ENCODE results near the gene SRPK3.

The SRPK3 gene

DNA sequence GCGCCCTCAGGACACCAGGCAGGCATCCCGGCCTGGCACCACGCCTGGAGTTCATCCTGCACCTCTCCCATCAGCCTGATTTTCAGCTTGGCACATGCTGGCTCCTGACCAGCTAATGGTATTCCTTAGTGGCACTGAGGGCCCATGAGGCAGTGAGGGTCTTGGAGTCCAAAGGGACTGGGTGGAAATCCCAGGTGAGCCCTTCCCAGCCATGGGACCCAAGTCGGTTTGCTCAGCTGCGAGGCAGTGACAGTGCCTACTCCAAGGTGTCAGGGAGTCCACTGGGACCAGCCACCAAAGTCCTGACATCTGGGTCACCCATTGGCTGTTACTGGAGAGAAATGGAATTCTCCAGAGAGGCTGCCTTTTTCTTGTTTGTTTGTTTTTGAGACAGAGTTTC lies 18.5 kb downstream of the SRPK3 start:
- peaks cover 11% of the 10 kb centered on the region for H3K4me1 ChIP-seq (ENCODE audit: control insufficient read depth, insufficient read depth, low read length)
- H3K4me3 ChIP-seq (ENCODE audit: low read length) = no peak overlapping the region
- H3K36me3 ChIP-seq (ENCODE audit: control insufficient read depth, insufficient read depth, low read length) = no peaks in the 10 kb centered on the region
- no peaks in the 10 kb centered on the region for H3K27me3 ChIP-seq (ENCODE audit: control insufficient read depth, insufficient read depth, low read length)
- H3K9me3 ChIP-seq (ENCODE audit: control insufficient read depth, low read length) = no peaks in the 10 kb centered on the region
- H3K9ac ChIP-seq (ENCODE audit: low read length) = no peak overlapping the region

DNA sequence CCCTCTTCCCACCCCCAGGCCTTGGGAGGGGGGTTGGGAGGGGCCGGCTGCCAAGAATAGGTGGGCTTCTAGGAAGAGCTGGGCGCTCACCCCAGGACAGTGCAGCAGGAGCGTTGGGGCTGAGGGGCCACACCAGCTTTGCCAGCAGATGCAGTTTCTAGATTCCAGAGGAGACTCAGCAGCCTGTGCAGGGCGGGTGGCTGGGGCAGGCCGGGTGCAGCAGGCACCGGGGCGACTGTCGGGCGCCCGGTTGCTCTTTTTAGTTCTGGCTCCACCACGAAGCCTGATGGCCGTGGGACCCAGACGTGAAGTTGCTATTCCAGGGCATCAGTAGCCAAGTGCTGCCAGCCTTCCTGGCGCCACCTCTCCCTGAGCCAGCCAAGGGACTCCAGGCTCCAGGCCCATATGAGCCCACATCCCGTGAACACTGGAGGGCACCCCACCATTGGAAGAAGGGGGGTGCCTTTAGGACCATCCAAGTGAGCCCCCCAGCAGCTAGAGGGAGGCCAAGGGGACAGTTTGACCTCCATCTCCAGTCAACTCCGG lies 19.4 kb downstream of the SRPK3 start:
- Histone ChIP-seq H3K9ac (ENCODE audit: low read length) (no peak overlapping the region), H3K9me3 (ENCODE audit: control insufficient read depth, low read length) (no peaks in the 10 kb centered on the region), H3K36me3 (ENCODE audit: control insufficient read depth, insufficient read depth, low read length) (no peaks in the 10 kb centered on the region), H3K27me3 (ENCODE audit: control insufficient read depth, insufficient read depth, low read length) (no peaks in the 10 kb centered on the region), H3K4me3 (ENCODE audit: low read length) (no peak overlapping the region), H3K4me1 (ENCODE audit: control insufficient read depth, insufficient read depth, low read length) (peaks cover 11% of the 10 kb centered on the region)

DNA sequence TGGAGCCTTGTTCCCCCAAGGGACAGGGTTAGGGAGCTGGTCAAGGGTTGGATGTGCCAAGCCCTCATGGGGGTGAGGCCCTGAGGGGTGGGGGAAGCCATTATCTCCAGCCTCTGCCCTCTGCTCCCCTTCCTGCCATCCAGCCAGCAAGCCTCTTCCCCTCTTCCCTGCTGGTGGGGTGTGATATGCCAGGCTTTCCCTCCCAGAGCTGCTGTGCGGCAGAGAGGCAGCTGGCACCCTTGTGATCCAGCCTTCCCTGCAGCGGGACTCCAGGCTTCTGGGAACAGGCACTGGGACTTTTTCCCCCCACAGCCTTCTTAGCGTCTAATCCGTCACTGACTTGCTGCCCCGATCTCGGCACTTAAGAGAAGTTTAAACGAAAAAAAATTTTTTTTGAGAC lies 19.9 kb downstream of the SRPK3 start:
- no peaks in the 10 kb centered on the region for H3K36me3 ChIP-seq (ENCODE audit: control insufficient read depth, insufficient read depth, low read length)
- H3K4me1 ChIP-seq (ENCODE audit: control insufficient read depth, insufficient read depth, low read length) = peaks cover 7% of the 10 kb centered on the region
- no peak overlapping the region for H3K4me3 ChIP-seq (ENCODE audit: low read length)
- H3K9ac ChIP-seq (ENCODE audit: low read length) = no peak overlapping the region
- no peaks in the 10 kb centered on the region for H3K9me3 ChIP-seq (ENCODE audit: control insufficient read depth, low read length)
- H3K27me3 ChIP-seq (ENCODE audit: control insufficient read depth, insufficient read depth, low read length) = no peaks in the 10 kb centered on the region

DNA sequence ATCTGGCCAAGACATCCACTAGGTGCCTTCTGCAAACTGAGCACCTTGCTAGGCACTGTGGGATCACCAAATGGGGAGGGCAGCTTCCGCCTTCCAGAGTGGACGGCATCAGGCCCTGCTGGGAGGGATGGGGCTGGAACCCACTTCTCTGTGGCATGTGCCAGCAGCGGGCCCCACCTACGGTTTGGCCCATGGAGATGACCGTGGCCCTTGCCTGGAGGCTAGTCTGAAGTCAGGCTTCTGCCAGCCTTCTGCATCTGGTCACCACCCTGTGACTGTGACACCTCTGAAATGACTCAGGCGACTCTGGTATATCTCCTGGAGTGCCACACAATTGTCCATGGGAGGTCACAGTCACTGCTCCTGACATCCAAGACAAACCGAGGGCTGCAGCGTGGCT lies 20.8 kb downstream of the SRPK3 start:
- H3K9me3 ChIP-seq (ENCODE audit: control insufficient read depth, low read length) = no peaks in the 10 kb centered on the region
- H3K4me3 ChIP-seq (ENCODE audit: low read length) = no peak overlapping the region
- H3K27me3 ChIP-seq (ENCODE audit: control insufficient read depth, insufficient read depth, low read length) = no peaks in the 10 kb centered on the region
- H3K9ac ChIP-seq (ENCODE audit: low read length) = no peak overlapping the region
- no peaks in the 10 kb centered on the region for H3K36me3 ChIP-seq (ENCODE audit: control insufficient read depth, insufficient read depth, low read length)
- no peaks in the 10 kb centered on the region for H3K4me1 ChIP-seq (ENCODE audit: control insufficient read depth, insufficient read depth, low read length)

DNA sequence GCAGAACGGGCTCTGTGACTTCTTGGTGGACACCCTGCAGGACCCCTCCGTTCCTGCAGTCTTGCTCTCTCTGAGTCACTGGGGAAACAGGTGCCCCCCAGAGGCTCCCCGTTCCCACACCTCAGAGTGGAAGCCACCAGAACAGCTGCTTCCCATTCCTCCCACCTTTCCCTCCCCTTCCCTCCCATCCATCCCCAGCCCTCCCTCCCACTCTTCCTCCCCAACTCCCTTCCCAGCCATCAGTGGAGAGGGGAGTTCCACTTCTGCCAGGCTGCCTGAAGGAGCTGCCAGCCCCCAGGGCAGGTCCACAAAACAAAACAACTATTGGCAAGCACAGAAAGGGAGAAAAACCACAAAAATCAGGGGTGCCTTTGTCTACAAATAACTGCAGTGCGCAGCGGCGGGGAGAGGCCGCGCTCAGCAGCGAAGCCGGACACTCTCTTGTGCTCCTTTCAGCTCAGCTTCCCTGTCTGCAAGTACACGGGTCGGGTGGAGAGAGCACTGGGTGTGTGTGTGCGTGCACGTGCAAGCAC lies 21.7 kb downstream of the SRPK3 start:
- Histone ChIP-seq H3K9ac (ENCODE audit: low read length) (no peak overlapping the region), H3K9me3 (ENCODE audit: control insufficient read depth, low read length) (no peaks in the 10 kb centered on the region)

DNA sequence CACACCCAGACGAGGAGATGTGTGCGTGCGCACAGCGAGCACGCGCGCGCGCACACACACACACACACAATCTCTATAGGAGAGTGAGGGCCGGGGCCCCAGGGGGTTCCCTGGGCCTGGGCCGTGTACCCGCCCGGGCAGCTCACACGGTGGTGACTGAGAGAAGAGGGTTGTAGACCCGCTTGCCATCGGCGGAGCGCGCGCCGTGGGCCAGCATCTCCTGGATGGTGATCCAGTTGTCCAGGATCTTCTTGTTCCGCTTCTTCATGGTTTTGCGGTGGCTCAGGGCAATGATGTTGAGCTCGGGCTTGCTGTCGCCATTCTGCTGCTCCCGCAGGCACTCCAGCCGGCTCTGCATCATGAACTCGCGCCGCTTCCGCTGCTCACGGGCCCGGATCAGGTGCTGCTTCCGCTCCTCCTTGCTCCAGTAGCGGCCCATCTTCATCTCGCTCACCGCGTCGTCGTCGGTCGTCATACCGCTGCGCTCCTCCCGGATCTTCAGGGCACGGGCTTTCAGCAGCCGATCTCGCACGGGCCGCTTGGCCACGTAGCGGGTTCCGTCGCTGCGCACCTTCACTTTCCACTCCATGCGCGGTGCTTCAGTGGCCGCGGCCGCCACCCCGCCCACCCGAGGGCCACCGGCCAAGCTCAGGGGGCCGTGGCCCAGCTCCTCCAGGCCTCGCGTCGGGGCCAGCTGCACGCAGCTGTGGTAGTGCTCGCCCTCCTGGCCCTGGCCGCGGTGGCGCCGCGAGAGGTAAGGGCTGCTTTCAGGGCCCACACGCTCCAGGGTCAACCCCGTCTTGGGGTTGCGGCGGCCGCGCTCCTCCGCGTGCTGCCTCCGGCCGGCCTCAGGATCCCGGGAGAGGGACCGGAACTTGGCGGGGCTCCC lies 22.6 kb downstream of the SRPK3 start:
- Histone ChIP-seq H3K27me3 (ENCODE audit: control insufficient read depth, insufficient read depth, low read length) (no peaks in the 10 kb centered on the region), H3K36me3 (ENCODE audit: control insufficient read depth, insufficient read depth, low read length) (no peaks in the 10 kb centered on the region), H3K9me3 (ENCODE audit: control insufficient read depth, low read length) (no peaks in the 10 kb centered on the region), H3K9ac (ENCODE audit: low read length) (no peak overlapping the region), H3K4me3 (ENCODE audit: low read length) (no peak overlapping the region), H3K4me1 (ENCODE audit: control insufficient read depth, insufficient read depth, low read length) (no peaks in the 10 kb centered on the region)

More for the DNA sequence above, 21.7 kb downstream of the SRPK3 start:
- Histone ChIP-seq H3K36me3 (ENCODE audit: control insufficient read depth, insufficient read depth, low read length) (no peaks in the 10 kb centered on the region), H3K4me3 (ENCODE audit: low read length) (no peak overlapping the region), H3K27me3 (ENCODE audit: control insufficient read depth, insufficient read depth, low read length) (no peaks in the 10 kb centered on the region), H3K4me1 (ENCODE audit: control insufficient read depth, insufficient read depth, low read length) (no peaks in the 10 kb centered on the region)

DNA sequence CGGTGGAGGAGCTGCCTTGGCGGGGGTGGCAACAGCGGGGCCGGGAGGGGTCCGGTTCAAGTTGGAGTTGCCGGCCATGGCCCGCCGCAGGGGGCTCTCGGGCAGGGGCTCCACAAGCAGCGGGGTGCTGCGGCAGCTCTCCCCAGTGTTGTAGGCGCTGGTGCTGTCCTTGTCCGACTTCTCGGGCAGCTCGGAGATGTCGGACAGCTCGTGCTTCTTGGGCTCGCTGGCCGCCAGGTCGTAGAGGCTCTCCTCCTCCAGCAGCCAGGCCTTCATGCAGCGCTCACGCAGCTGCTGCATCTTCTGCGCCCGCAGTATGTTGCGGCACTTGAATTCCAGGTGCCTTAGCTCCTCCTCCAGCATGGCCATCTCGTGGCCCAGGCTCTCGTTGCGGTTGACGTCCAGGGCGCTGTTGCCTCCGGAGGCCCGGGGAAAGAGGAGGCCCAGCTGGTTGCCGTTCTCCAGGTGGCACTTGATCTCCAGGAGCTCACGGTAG lies 23.3 kb downstream of the SRPK3 start:
- H3K4me1 ChIP-seq (ENCODE audit: control insufficient read depth, insufficient read depth, low read length) = no peaks in the 10 kb centered on the region
- no peak overlapping the region for H3K9ac ChIP-seq (ENCODE audit: low read length)
- no peak overlapping the region for H3K4me3 ChIP-seq (ENCODE audit: low read length)
- no peaks in the 10 kb centered on the region for H3K36me3 ChIP-seq (ENCODE audit: control insufficient read depth, insufficient read depth, low read length)
- no peaks in the 10 kb centered on the region for H3K27me3 ChIP-seq (ENCODE audit: control insufficient read depth, insufficient read depth, low read length)
- H3K9me3 ChIP-seq (ENCODE audit: control insufficient read depth, low read length) = no peaks in the 10 kb centered on the region

DNA sequence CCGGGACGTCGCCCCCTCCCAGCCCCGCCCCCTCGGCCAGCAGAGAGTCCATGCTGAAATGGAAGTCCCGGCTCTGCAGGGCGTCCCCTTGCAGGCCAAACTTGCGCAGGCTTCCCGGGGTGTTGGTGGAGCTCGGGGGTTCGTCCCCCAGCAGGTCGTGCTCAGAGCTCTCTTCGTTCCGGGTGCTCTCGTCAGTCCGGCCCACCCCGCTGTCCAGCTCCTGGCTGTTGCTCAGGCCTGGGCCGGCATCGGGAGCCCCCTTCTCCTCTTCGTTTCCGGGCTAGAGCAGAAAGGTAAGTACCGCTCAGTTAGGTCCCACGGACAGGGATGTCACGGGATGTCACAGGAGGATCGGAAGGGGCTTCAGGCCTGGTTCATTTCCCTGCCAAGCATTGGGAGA lies 23.8 kb downstream of the SRPK3 start:
- Histone ChIP-seq H3K4me3 (ENCODE audit: low read length) (no peak overlapping the region), H3K9ac (ENCODE audit: low read length) (no peak overlapping the region), H3K4me1 (ENCODE audit: control insufficient read depth, insufficient read depth, low read length) (no peaks in the 10 kb centered on the region), H3K36me3 (ENCODE audit: control insufficient read depth, insufficient read depth, low read length) (no peaks in the 10 kb centered on the region), H3K27me3 (ENCODE audit: control insufficient read depth, insufficient read depth, low read length) (no peaks in the 10 kb centered on the region), H3K9me3 (ENCODE audit: control insufficient read depth, low read length) (no peaks in the 10 kb centered on the region)

DNA sequence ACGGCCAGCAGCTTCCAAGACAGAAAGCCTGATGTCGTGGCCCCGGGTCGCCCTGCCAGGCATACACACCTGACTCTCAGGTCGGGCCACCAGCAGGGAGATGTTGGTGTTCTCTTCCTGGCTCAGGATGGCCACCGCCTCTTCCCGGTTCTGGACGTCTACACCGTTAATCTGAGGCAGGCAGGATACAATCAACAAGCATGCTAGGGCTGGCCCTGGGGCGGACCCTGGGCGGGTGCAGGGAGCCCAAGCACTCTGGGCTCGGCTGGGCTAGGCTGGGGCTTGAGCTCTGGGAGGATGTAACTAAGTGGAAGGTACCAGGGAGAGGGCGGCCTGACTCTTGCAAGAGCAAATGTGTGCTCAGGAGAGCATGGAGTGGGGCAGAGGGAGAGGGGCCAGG lies 24.6 kb downstream of the SRPK3 start:
- Histone ChIP-seq H3K9ac (ENCODE audit: low read length) (no peak overlapping the region), H3K36me3 (ENCODE audit: control insufficient read depth, insufficient read depth, low read length) (no peaks in the 10 kb centered on the region), H3K4me1 (ENCODE audit: control insufficient read depth, insufficient read depth, low read length) (no peaks in the 10 kb centered on the region), H3K27me3 (ENCODE audit: control insufficient read depth, insufficient read depth, low read length) (no peaks in the 10 kb centered on the region), H3K4me3 (ENCODE audit: low read length) (no peak overlapping the region), H3K9me3 (ENCODE audit: control insufficient read depth, low read length) (no peaks in the 10 kb centered on the region)

DNA sequence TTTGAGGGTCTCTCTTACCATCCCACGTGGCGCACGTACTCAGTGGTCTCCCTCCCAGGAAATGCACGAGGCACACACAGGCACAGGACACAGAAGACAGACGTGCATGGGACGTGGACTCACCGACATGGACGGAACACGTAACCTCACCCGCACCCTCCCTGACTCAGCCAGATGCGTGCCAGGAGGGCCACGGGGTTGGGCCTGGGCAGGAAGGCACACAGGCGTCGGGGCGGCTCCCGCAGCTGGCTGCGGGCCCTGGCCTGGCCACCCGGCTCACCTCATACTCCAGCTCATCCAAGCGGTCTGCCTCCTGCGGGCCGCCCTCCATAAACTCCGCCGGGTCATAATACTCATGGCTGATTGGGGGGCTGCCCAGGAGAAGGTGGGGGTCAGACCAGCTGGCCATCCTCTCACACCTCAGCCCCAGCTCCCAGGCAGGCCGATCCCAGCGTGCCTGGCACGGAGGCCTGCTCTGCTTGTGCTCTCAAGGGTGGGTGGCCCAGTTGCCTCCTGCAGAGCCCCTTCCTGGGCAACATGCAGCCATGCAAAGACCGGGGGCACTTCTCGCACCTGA lies 26.2 kb downstream of the SRPK3 start:
- Histone ChIP-seq H3K4me1 (ENCODE audit: control insufficient read depth, insufficient read depth, low read length) (no peaks in the 10 kb centered on the region), H3K9me3 (ENCODE audit: control insufficient read depth, low read length) (no peaks in the 10 kb centered on the region), H3K9ac (ENCODE audit: low read length) (no peak overlapping the region), H3K4me3 (ENCODE audit: low read length) (no peak overlapping the region), H3K27me3 (ENCODE audit: control insufficient read depth, insufficient read depth, low read length) (no peaks in the 10 kb centered on the region), H3K36me3 (ENCODE audit: control insufficient read depth, insufficient read depth, low read length) (no peaks in the 10 kb centered on the region)

DNA sequence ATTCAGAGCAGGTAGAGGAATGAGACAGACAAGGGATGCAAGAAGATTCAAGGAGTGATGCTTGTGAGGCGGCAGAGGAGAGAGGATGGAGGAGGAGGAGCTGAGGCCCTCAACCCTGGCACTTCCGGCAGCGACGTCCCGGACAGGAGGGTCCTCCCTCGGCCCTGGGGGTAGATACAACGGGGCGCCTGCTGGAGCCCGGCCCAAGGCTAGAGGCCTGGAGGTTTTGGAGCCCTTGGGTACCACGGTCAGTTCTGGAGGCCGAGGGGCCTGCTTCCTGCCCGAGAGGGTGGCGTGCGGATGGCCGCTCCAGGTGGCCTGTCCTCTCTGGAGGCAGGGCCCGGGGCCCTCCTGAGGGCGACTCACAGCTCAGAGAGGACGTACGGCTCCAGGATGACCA lies 27.1 kb downstream of the SRPK3 start:
- H3K9ac ChIP-seq (ENCODE audit: low read length) = no peak overlapping the region
- no peaks in the 10 kb centered on the region for H3K27me3 ChIP-seq (ENCODE audit: control insufficient read depth, insufficient read depth, low read length)
- H3K4me1 ChIP-seq (ENCODE audit: control insufficient read depth, insufficient read depth, low read length) = no peaks in the 10 kb centered on the region
- no peak overlapping the region for H3K4me3 ChIP-seq (ENCODE audit: low read length)
- no peaks in the 10 kb centered on the region for H3K36me3 ChIP-seq (ENCODE audit: control insufficient read depth, insufficient read depth, low read length)
- H3K9me3 ChIP-seq (ENCODE audit: control insufficient read depth, low read length) = no peaks in the 10 kb centered on the region

DNA sequence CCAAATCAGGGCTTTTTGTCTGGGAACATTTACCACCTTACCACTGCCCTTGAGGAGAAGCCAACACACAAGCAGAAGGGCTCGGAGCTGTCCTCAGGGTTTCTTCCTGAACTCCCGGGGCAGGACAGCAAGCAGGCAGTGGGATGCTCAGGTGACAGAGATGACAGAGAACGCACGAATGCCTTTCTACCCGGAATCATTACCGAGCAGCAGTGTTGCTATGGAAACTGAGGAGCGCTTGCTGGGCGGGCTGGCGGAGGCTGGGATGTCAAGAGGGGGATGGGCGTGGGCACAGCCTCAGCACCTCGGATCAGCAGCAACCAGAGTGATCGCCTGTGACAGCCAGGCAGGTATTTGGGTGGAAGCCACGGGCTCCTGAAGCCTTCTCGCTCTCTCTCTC lies 31.4 kb downstream of the SRPK3 start:
- H3K4me1 ChIP-seq (ENCODE audit: control insufficient read depth, insufficient read depth, low read length) = no peaks in the 10 kb centered on the region
- no peaks in the 10 kb centered on the region for H3K9me3 ChIP-seq (ENCODE audit: control insufficient read depth, low read length)
- no peak overlapping the region for H3K4me3 ChIP-seq (ENCODE audit: low read length)

More for the DNA sequence above, 31.4 kb downstream of the SRPK3 start:
- H3K36me3 ChIP-seq (ENCODE audit: control insufficient read depth, insufficient read depth, low read length) = no peaks in the 10 kb centered on the region
- H3K27me3 ChIP-seq (ENCODE audit: control insufficient read depth, insufficient read depth, low read length) = no peaks in the 10 kb centered on the region
- H3K9ac ChIP-seq (ENCODE audit: low read length) = no peak overlapping the region
